Nephron (organoid): ENCODE results near the gene SMYD3.
"Not testable (repeated sequence)": the region's sequence is repeated elsewhere in the genome, so short reads cannot be mapped to it uniquely, and the experiment has no call there.

ENCODE experiments used
- H3K27ac Mint-ChIP-seq, 3 experiments: 2 replicates each; pipeline ENCODE4 v1.8.0; 2020; ENCODE audit warnings: mixed read lengths in 3 of 3, mild to moderate bottlenecking in 2 of 3, moderate library complexity in 1 of 3
- H3K27me3 Mint-ChIP-seq: 2 replicates; pipeline ENCODE4 v1.8.0; 2021; ENCODE audit warnings: low read depth, mild to moderate bottlenecking, moderate library complexity, mixed read lengths
- H3K36me3 Mint-ChIP-seq: 2 replicates; pipeline ENCODE4 v1.8.0; 2020; ENCODE audit warnings: low read depth, mixed read lengths
- H3K4me1 Mint-ChIP-seq: 2 replicates; pipeline ENCODE4 v1.8.0; 2020; ENCODE audit warnings: mixed read lengths
- H3K4me3 Mint-ChIP-seq, 3 experiments: 2 replicates each; pipeline ENCODE4 v1.8.0; 2020; ENCODE audit warnings: mild to moderate bottlenecking in 3 of 3, mixed read lengths in 3 of 3, moderate library complexity in 2 of 3
- H3K9me3 Mint-ChIP-seq: 2 replicates; pipeline ENCODE4 v1.8.0; 2020; ENCODE audit warnings: mixed read lengths
- CTCF ChIP-seq, 3 experiments: fragments of 200-600 bp; sonication (generic); IDR thresholded peaks; one replicate each; pipeline ENCODE4 v1.5.0; 2021; ENCODE audit warnings: antibody characterized with exemption in 3 of 3; ENCODE audit not compliant: unreplicated experiment in 3 of 3

Gene SMYD3

GRCh38 chr1:245776694-245777332 is 730.3 kb downstream of the SMYD3 start:
- no peak overlapping the region for H3K4me3 Mint-ChIP-seq
- no peaks in the 10 kb centered on the region for H3K27me3 Mint-ChIP-seq
- H3K4me1 Mint-ChIP-seq = peaks cover 21% of the 10 kb centered on the region
- H3K36me3 Mint-ChIP-seq = no peaks in the 10 kb centered on the region
- TF ChIP-seq CTCF (IDR thresholded peaks at IDR 0.05; ENCODE audit: unreplicated experiment in 3 of 3) = no peak
- H3K9me3 Mint-ChIP-seq = no peaks in the 10 kb centered on the region
- H3K27ac Mint-ChIP-seq = peak overlapping the region; percentile 67 to 85 (median 67)

GRCh38 chr1:245776139-245776538 is 730.9 kb downstream of the SMYD3 start:
- no peaks in the 10 kb centered on the region for H3K36me3 Mint-ChIP-seq
- no peak overlapping the region for H3K4me3 Mint-ChIP-seq
- H3K4me1 Mint-ChIP-seq = peaks cover 28% of the 10 kb centered on the region
- no peaks in the 10 kb centered on the region for H3K9me3 Mint-ChIP-seq
- no peak for TF ChIP-seq CTCF (IDR thresholded peaks at IDR 0.05; ENCODE audit: unreplicated experiment in 3 of 3)
- peak overlapping the region; percentile 67 to 85 (median 67) for H3K27ac Mint-ChIP-seq
- H3K27me3 Mint-ChIP-seq = no peaks in the 10 kb centered on the region

- H3K4me1 Mint-ChIP-seq = peaks cover 37% of the 10 kb centered on the region
- H3K9me3 Mint-ChIP-seq, H3K36me3 Mint-ChIP-seq, H3K27ac Mint-ChIP-seq, H3K27me3 Mint-ChIP-seq, H3K4me3 Mint-ChIP-seq: not testable (repeated sequence)
Observed at GRCh38 chr1:245774931-245775330, 732.1 kb downstream of the SMYD3 start.

GRCh38 chr1:245774196-245774595 is 732.9 kb downstream of the SMYD3 start:
- H3K36me3 Mint-ChIP-seq = no peaks in the 10 kb centered on the region

GRCh38 chr1:245773344-245773743 is 733.7 kb downstream of the SMYD3 start:
- Mint-ChIP-seq H3K27ac (no peak overlapping the region), H3K36me3 (peaks cover 3% of the 10 kb centered on the region)

More at GRCh38 chr1:245774196-245774595, 732.9 kb downstream of the SMYD3 start:
- H3K9me3 Mint-ChIP-seq = no peaks in the 10 kb centered on the region
- H3K27me3 Mint-ChIP-seq = no peaks in the 10 kb centered on the region
- H3K27ac Mint-ChIP-seq = no peak overlapping the region
- peaks cover 43% of the 10 kb centered on the region for H3K4me1 Mint-ChIP-seq
- TF ChIP-seq CTCF (IDR thresholded peaks at IDR 0.05; ENCODE audit: unreplicated experiment in 3 of 3) = no peak
- no peak overlapping the region for H3K4me3 Mint-ChIP-seq

GRCh38 chr1:245772739-245773138 is 734.3 kb downstream of the SMYD3 start:
- Mint-ChIP-seq H3K4me1 (peaks cover 44% of the 10 kb centered on the region), H3K27me3 (no peaks in the 10 kb centered on the region), H3K27ac (peak overlapping the region in 1 of 3 experiments; percentile 16), H3K36me3 (peaks cover 8% of the 10 kb centered on the region), H3K9me3 (no peaks in the 10 kb centered on the region), H3K4me3 (no peak overlapping the region)
- no peak for TF ChIP-seq CTCF (IDR thresholded peaks at IDR 0.05; ENCODE audit: unreplicated experiment in 3 of 3)

More at GRCh38 chr1:245773344-245773743, 733.7 kb downstream of the SMYD3 start:
- H3K4me3 Mint-ChIP-seq = no peak overlapping the region
- H3K27me3 Mint-ChIP-seq = no peaks in the 10 kb centered on the region
- no peak for TF ChIP-seq CTCF (IDR thresholded peaks at IDR 0.05; ENCODE audit: unreplicated experiment in 3 of 3)
- no peaks in the 10 kb centered on the region for H3K9me3 Mint-ChIP-seq
- peaks cover 44% of the 10 kb centered on the region for H3K4me1 Mint-ChIP-seq
